Measurements from ENCODE around the gene MRS2.

The MRS2 gene

GRCh38 chr6:24454452-24454851 is 51.7 kb downstream of the MRS2 start:
- DNase-seq: peak in 2 of 42 donors; percentile 7 to 28
- intact Hi-C loops (cut with DNase I): no loop called here

GRCh38 chr6:24455061-24455460 is 52.3 kb downstream of the MRS2 start:
- DNase-seq: no peak
- intact Hi-C loops (cut with DNase I): no loop called here

GRCh38 chr6:24458134-24458533 is 55.4 kb downstream of the MRS2 start:
- DNase-seq: no peak
- intact Hi-C loops (cut with DNase I): no loop called here

- no peak for DNase-seq
- intact Hi-C loops (cut with DNase I): no loop called here
Observed at GRCh38 chr6:24458941-24459340, 56.2 kb downstream of the MRS2 start.

- intact Hi-C loops (cut with DNase I): no loop called here
- DNase-seq: no peak
Observed at GRCh38 chr6:24460966-24461365, 58.2 kb downstream of the MRS2 start.

- intact Hi-C loops (cut with DNase I): no loop called here
- DNase-seq: no peak
Observed at GRCh38 chr6:24464253-24465038, 61.7 kb downstream of the MRS2 start.

GRCh38 chr6:24469811-24470210 is 67.1 kb downstream of the MRS2 start:
- no peak for DNase-seq
- intact Hi-C loops (cut with DNase I): no loop called here

GRCh38 chr6:24472181-24472580 is 69.4 kb downstream of the MRS2 start:
- intact Hi-C loops (cut with DNase I): no loop called here
- DNase-seq: no peak
